Measurements from ENCODE around the gene ALPK3. TPM values are rescaled to one million over a fixed set of nuclear protein-coding genes. Genes with fewer than 3 reads are reported as not detected.

ALPK3 gene
- total RNA-seq, 1 donor: 0.36 TPM

GRCh38 chr15:84804005-84804900 is 12.9 kb upstream of the ALPK3 start:
- no peaks in the 10 kb centered on the region for H3K27me3 ChIP-seq (ENCODE audit: insufficient read depth, low read length)
- H3K36me3 ChIP-seq (ENCODE audit: insufficient read depth, low read length): peaks cover 52% of the 10 kb centered on the region
- H3K9me3 ChIP-seq (ENCODE audit: low read depth, low read length): no peaks in the 10 kb centered on the region
- TF ChIP-seq CTCF (IDR thresholded peaks at IDR 0.05; ENCODE audit: extremely low read depth, low read depth, low read length): no peak
- no peak overlapping the region for H2AFZ ChIP-seq (ENCODE audit: low read length)
- peaks cover 5% of the 10 kb centered on the region for H3K79me2 ChIP-seq (ENCODE audit: insufficient read depth, low read length)
- H4K20me1 ChIP-seq (ENCODE audit: insufficient read depth, low read length): no peaks in the 10 kb centered on the region
- H3K27ac ChIP-seq (ENCODE audit: low read depth, low read length): no peak overlapping the region
- H3K4me2 ChIP-seq (ENCODE audit: insufficient read depth, low read length): no peak overlapping the region
- no peak overlapping the region for H3K4me3 ChIP-seq (ENCODE audit: insufficient read depth, low read length)
- DNase-seq (ENCODE audit: insufficient read length, low spot score, missing footprints): no peak
- no peaks in the 10 kb centered on the region for H3K4me1 ChIP-seq (ENCODE audit: insufficient read depth, low read length)

- Histone ChIP-seq H3K4me3 (ENCODE audit: insufficient read depth, low read length) (no peak overlapping the region), H3K27ac (ENCODE audit: low read depth, low read length) (no peak overlapping the region), H3K4me2 (ENCODE audit: insufficient read depth, low read length) (no peak overlapping the region), H3K9me3 (ENCODE audit: low read depth, low read length) (no peaks in the 10 kb centered on the region), H3K27me3 (ENCODE audit: insufficient read depth, low read length) (no peaks in the 10 kb centered on the region), H3K36me3 (ENCODE audit: insufficient read depth, low read length) (peaks cover 43% of the 10 kb centered on the region), H3K4me1 (ENCODE audit: insufficient read depth, low read length) (peaks cover under 1% of the 10 kb centered on the region), H2AFZ (ENCODE audit: low read length) (no peak overlapping the region), H4K20me1 (ENCODE audit: insufficient read depth, low read length) (no peaks in the 10 kb centered on the region), H3K79me2 (ENCODE audit: insufficient read depth, low read length) (no peaks in the 10 kb centered on the region)
- no peak for TF ChIP-seq CTCF (IDR thresholded peaks at IDR 0.05; ENCODE audit: extremely low read depth, low read depth, low read length)
- DNase-seq (ENCODE audit: insufficient read length, low spot score, missing footprints): peak; percentile 57
Measured at GRCh38 chr15:84805221-84805620, 11.9 kb upstream of the ALPK3 start.

GRCh38 chr15:84807228-84807627 is 9.9 kb upstream of the ALPK3 start:
- Histone ChIP-seq H3K4me3 (ENCODE audit: insufficient read depth, low read length) (no peak overlapping the region), H4K20me1 (ENCODE audit: insufficient read depth, low read length) (no peaks in the 10 kb centered on the region), H3K4me1 (ENCODE audit: insufficient read depth, low read length) (peaks cover 3% of the 10 kb centered on the region), H3K27me3 (ENCODE audit: insufficient read depth, low read length) (no peaks in the 10 kb centered on the region), H3K79me2 (ENCODE audit: insufficient read depth, low read length) (no peaks in the 10 kb centered on the region), H3K36me3 (ENCODE audit: insufficient read depth, low read length) (peaks cover 28% of the 10 kb centered on the region), H3K9me3 (ENCODE audit: low read depth, low read length) (no peaks in the 10 kb centered on the region), H2AFZ (ENCODE audit: low read length) (no peak overlapping the region), H3K4me2 (ENCODE audit: insufficient read depth, low read length) (no peak overlapping the region), H3K27ac (ENCODE audit: low read depth, low read length) (no peak overlapping the region)
- DNase-seq (ENCODE audit: insufficient read length, low spot score, missing footprints): no peak
- no peak for TF ChIP-seq CTCF (IDR thresholded peaks at IDR 0.05; ENCODE audit: extremely low read depth, low read depth, low read length)

GRCh38 chr15:84810073-84810840 is 6.9 kb upstream of the ALPK3 start:
- DNase-seq (ENCODE audit: insufficient read length, low spot score, missing footprints): peak; percentile 92
- Histone ChIP-seq H4K20me1 (ENCODE audit: insufficient read depth, low read length) (no peaks in the 10 kb centered on the region), H2AFZ (ENCODE audit: low read length) (no peak overlapping the region), H3K4me3 (ENCODE audit: insufficient read depth, low read length) (no peak overlapping the region), H3K4me1 (ENCODE audit: insufficient read depth, low read length) (peaks cover 3% of the 10 kb centered on the region), H3K27ac (ENCODE audit: low read depth, low read length) (no peak overlapping the region), H3K4me2 (ENCODE audit: insufficient read depth, low read length) (no peak overlapping the region), H3K9me3 (ENCODE audit: low read depth, low read length) (no peaks in the 10 kb centered on the region), H3K27me3 (ENCODE audit: insufficient read depth, low read length) (no peaks in the 10 kb centered on the region), H3K79me2 (ENCODE audit: insufficient read depth, low read length) (no peaks in the 10 kb centered on the region), H3K36me3 (ENCODE audit: insufficient read depth, low read length) (peaks cover 11% of the 10 kb centered on the region)
- TF ChIP-seq CTCF (IDR thresholded peaks at IDR 0.05; ENCODE audit: extremely low read depth, low read depth, low read length): no peak
